ENCODE data around the gene MIER3.

- no peak for TF ChIP-seq POLR2A (IDR thresholded peaks at IDR 0.05)
- TF ChIP-seq, protein P1, sequence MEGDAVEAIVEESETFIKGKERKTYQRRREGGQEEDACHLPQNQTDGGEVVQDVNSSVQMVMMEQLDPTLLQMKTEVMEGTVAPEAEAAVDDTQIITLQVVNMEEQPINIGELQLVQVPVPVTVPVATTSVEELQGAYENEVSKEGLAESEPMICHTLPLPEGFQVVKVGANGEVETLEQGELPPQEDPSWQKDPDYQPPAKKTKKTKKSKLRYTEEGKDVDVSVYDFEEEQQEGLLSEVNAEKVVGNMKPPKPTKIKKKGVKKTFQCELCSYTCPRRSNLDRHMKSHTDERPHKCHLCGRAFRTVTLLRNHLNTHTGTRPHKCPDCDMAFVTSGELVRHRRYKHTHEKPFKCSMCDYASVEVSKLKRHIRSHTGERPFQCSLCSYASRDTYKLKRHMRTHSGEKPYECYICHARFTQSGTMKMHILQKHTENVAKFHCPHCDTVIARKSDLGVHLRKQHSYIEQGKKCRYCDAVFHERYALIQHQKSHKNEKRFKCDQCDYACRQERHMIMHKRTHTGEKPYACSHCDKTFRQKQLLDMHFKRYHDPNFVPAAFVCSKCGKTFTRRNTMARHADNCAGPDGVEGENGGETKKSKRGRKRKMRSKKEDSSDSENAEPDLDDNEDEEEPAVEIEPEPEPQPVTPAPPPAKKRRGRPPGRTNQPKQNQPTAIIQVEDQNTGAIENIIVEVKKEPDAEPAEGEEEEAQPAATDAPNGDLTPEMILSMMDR (IDR thresholded peaks at IDR 0.05): no peak
These were observed 2.3 kb upstream of the MIER3 start for GRCh38 chr5:56954262-56954661.
